ENCODE measurements around the gene ZNF367. TPM values are rescaled to one million over a fixed set of nuclear protein-coding genes. Genes with fewer than 3 reads are reported as not detected.

ZNF367 gene
- total RNA-seq, 1 experiment from 2014 or later: 14.0 TPM

DNA sequence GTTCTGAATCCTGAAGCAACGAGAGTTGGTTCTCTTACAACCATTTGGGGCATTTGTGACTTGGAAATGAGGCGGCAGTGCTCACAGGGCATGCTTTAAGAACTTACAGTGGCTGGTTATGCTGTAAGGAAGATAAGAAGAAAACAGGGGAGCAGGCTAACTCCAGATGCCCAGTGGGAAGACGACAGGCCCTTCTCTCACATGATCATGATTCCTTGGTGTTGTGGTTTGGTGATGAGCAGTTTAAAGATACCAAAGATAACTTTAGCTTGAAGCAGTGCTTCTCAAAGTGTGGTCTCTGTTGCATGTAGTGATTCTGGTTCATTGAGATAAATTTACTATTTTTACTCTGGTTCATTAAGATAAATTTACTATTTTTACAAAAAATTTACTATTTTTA is 29.2 kb upstream of the ZNF367 start:
- Histone ChIP-seq H3K27me3 (ENCODE audit: insufficient read depth, low read depth) (no peaks in the 10 kb centered on the region), H3K4me2 (no peak overlapping the region), H2AFZ (no peak overlapping the region), H3K9me3 (ENCODE audit: insufficient read depth, low read depth) (no peaks in the 10 kb centered on the region), H3K36me3 (ENCODE audit: low read depth) (no peaks in the 10 kb centered on the region), H3K9me2 (ENCODE audit: insufficient read depth) (no peaks in the 10 kb centered on the region), H3K27ac (no peak overlapping the region), H3F3A (ENCODE audit: insufficient read depth, low read depth) (peaks cover under 1% of the 10 kb centered on the region; the same call in 1 of the 2 replicates), H4K20me1 (ENCODE audit: insufficient read depth) (no peaks in the 10 kb centered on the region), H3K4me1 (replicated peaks; ENCODE audit: insufficient read depth) (peaks cover 9% of the 10 kb centered on the region), H3K4me3 (no peak overlapping the region), H3K79me2 (ENCODE audit: low read depth) (no peaks in the 10 kb centered on the region)
- TF ChIP-seq, protein P1, sequence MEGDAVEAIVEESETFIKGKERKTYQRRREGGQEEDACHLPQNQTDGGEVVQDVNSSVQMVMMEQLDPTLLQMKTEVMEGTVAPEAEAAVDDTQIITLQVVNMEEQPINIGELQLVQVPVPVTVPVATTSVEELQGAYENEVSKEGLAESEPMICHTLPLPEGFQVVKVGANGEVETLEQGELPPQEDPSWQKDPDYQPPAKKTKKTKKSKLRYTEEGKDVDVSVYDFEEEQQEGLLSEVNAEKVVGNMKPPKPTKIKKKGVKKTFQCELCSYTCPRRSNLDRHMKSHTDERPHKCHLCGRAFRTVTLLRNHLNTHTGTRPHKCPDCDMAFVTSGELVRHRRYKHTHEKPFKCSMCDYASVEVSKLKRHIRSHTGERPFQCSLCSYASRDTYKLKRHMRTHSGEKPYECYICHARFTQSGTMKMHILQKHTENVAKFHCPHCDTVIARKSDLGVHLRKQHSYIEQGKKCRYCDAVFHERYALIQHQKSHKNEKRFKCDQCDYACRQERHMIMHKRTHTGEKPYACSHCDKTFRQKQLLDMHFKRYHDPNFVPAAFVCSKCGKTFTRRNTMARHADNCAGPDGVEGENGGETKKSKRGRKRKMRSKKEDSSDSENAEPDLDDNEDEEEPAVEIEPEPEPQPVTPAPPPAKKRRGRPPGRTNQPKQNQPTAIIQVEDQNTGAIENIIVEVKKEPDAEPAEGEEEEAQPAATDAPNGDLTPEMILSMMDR (conservative IDR thresholded peaks at IDR 0.05): no peak
- intact Hi-C loops (cut with micrococcal nuclease; ENCODE audit: unreplicated experiment): loop anchor here (10.0 kb wide), 2 partner anchors 327 to 407 kb away; partner anchors contain the start of genes ZNF510 and ZNF782
- ChIA-PET POLR2A (ENCODE audit: unreplicated experiment) (no interaction called here), CTCF (no interaction called here)
- BruUV-seq (replicated peaks): no TSS peak
- DNase-seq: no peak

DNA sequence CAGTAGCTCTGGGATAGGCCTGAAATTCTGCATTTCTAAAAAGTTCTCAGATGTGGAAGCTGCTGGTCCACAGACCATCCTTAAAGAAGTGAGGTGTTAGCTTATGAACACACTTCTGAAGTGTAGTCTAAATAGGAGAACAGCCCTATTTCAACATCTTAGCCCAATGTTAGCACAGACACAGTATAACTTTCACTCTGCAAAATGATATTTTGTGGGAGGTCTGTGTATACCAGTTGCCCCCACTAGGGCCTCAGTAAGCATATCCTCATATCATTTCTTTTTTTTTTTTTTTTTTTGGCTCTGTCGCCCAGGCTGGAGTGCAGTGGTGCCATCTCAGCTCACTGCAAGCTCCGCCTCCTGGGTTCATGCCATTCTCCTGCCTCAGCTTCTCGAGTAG is 24.3 kb upstream of the ZNF367 start:
- Histone ChIP-seq H3K4me2 (no peak overlapping the region), H3K4me3 (no peak overlapping the region), H3F3A (ENCODE audit: insufficient read depth, low read depth) (peaks cover 4% of the 10 kb centered on the region; the same call in 1 of the 2 replicates), H3K36me3 (ENCODE audit: low read depth) (no peaks in the 10 kb centered on the region), H2AFZ (no peak overlapping the region), H3K27me3 (ENCODE audit: insufficient read depth, low read depth) (no peaks in the 10 kb centered on the region), H3K27ac (no peak overlapping the region), H3K79me2 (ENCODE audit: low read depth) (no peaks in the 10 kb centered on the region), H3K9me3 (ENCODE audit: insufficient read depth, low read depth) (no peaks in the 10 kb centered on the region), H3K4me1 (replicated peaks; ENCODE audit: insufficient read depth) (no peaks in the 10 kb centered on the region), H3K9me2 (ENCODE audit: insufficient read depth) (no peaks in the 10 kb centered on the region), H4K20me1 (ENCODE audit: insufficient read depth) (no peaks in the 10 kb centered on the region)
- TF ChIP-seq EZH2 (IDR thresholded peaks at IDR 0.05; ENCODE audit: low read depth): no peak
- TF ChIP-seq, protein P1 (conservative IDR thresholded peaks at IDR 0.05): no peak
- DNase-seq: no peak
- CTCF ChIA-PET: interaction anchor here (0.6 to 0.9 kb wide), 5 partner anchors 17 to 257 kb away, joined by 3 to 7 read pairs (median 3); no protein-coding TSS in a partner anchor
- intact Hi-C loops (cut with micrococcal nuclease; ENCODE audit: unreplicated experiment): loop anchor here (1.0 to 10.0 kb wide), 3 partner anchors 224 to 412 kb away; partner anchors contain the start of genes ZNF510 and ZNF782
- no TSS peak for BruUV-seq (replicated peaks)
- POLR2A ChIA-PET (ENCODE audit: unreplicated experiment): interaction anchor here (0.6 kb wide), 1 partner anchor 406 kb away, joined by 3 read pairs; no protein-coding TSS in a partner anchor

DNA sequence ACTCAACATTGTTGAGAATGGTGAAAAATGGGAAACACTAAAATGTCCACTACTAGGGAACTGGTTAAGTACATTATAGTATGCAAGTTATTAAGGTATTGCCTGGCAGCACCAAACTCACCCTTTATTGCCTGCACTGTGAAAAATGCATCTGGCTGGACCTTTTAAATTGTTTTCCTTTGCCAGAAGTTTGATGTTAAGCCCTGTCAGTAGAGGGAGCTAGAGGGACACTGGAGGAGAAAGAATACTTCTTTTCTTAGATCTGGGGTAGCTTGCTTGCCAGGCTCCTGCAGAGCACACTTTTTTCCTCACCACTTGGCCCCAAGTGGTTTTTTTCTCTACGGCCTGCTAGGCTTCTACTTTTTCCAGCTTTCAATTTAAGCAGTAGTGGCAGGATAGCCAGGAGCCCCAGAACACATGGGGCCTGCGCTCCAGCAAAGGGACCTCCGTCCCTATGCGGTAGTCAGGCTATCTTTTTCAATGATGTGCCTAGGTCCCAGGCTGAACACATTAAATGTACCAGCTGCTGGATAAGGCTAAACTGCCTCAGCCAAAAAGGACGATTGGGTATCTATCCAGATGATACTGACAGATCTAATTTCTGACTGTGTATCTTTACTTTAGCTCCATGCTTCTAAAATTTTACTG is 23.8 kb upstream of the ZNF367 start:
- BruUV-seq (replicated peaks): no TSS peak
- H3K27ac ChIP-seq: no peak overlapping the region
- POLR2A ChIA-PET (ENCODE audit: unreplicated experiment): interaction anchor here (0.6 kb wide), 1 partner anchor 406 kb away, joined by 3 read pairs; no protein-coding TSS in a partner anchor
- H3K4me2 ChIP-seq: no peak overlapping the region
- no peaks in the 10 kb centered on the region for H3K4me1 ChIP-seq (replicated peaks; ENCODE audit: insufficient read depth)
- no peaks in the 10 kb centered on the region for H3K79me2 ChIP-seq (ENCODE audit: low read depth)
- peaks cover 4% of the 10 kb centered on the region; the same call in 1 of the 2 replicates for H3F3A ChIP-seq (ENCODE audit: insufficient read depth, low read depth)
- H3K9me3 ChIP-seq (ENCODE audit: insufficient read depth, low read depth): no peaks in the 10 kb centered on the region
- TF ChIP-seq, protein P1 (conservative IDR thresholded peaks at IDR 0.05): peak; percentile 78
- no peak for TF ChIP-seq EZH2 (IDR thresholded peaks at IDR 0.05; ENCODE audit: low read depth)
- no peaks in the 10 kb centered on the region for H3K27me3 ChIP-seq (ENCODE audit: insufficient read depth, low read depth)
- intact Hi-C loops (cut with micrococcal nuclease; ENCODE audit: unreplicated experiment): loop anchor here (1.0 to 10.0 kb wide), 3 partner anchors 224 to 413 kb away; partner anchors contain the start of genes ZNF510 and ZNF782
- CTCF ChIA-PET: interaction anchor here (0.6 to 1.1 kb wide), 5 partner anchors 18 to 258 kb away, joined by 3 to 5 read pairs (median 3); no protein-coding TSS in a partner anchor
- no peaks in the 10 kb centered on the region for H4K20me1 ChIP-seq (ENCODE audit: insufficient read depth)
- no peak overlapping the region for H2AFZ ChIP-seq
- no peak overlapping the region for H3K4me3 ChIP-seq
- H3K36me3 ChIP-seq (ENCODE audit: low read depth): no peaks in the 10 kb centered on the region
- peak; percentile 26 to 58 for DNase-seq
- no peaks in the 10 kb centered on the region for H3K9me2 ChIP-seq (ENCODE audit: insufficient read depth)
